HG02938 (cell line): ENCODE results near the gene CCNG2.
A peak's percentile ranks its signal among the peaks of the same experiment; 100 is the strongest.
"Not testable (repeated sequence)": the region's sequence is repeated elsewhere in the genome, so short reads cannot be mapped to it uniquely, and the experiment has no call there.

Experiments used
- ATAC-seq: cut with Tn5 transposase; IDR thresholded peaks from one replicate; pipeline ENCODE4 v1.9.1; 2021; ENCODE audit warnings: mild to moderate bottlenecking, moderate library complexity; ENCODE audit not compliant: unreplicated experiment

The CCNG2 gene, protein sequence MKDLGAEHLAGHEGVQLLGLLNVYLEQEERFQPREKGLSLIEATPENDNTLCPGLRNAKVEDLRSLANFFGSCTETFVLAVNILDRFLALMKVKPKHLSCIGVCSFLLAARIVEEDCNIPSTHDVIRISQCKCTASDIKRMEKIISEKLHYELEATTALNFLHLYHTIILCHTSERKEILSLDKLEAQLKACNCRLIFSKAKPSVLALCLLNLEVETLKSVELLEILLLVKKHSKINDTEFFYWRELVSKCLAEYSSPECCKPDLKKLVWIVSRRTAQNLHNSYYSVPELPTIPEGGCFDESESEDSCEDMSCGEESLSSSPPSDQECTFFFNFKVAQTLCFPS

GRCh38 chr4:77156912-77157858 lies at the start of gene CCNG2:
Gene CCNG2 (plus strand): TSS chr4:77157207. CDS start chr4:77158533, 1,326 bp downstream.
- ATAC-seq = peak; percentile 22

GRCh38 chr4:77110730-77111129 lies 46.3 kb upstream of the CCNG2 start:
- no peak for ATAC-seq

- no peak for ATAC-seq
Observed at GRCh38 chr4:77113069-77113468, 43.9 kb upstream of the CCNG2 start.

GRCh38 chr4:77117721-77118120 lies 39.3 kb upstream of the CCNG2 start:
- no peak for ATAC-seq

GRCh38 chr4:77120886-77121508 lies 36.0 kb upstream of the CCNG2 start:
- no peak for ATAC-seq

DNA sequence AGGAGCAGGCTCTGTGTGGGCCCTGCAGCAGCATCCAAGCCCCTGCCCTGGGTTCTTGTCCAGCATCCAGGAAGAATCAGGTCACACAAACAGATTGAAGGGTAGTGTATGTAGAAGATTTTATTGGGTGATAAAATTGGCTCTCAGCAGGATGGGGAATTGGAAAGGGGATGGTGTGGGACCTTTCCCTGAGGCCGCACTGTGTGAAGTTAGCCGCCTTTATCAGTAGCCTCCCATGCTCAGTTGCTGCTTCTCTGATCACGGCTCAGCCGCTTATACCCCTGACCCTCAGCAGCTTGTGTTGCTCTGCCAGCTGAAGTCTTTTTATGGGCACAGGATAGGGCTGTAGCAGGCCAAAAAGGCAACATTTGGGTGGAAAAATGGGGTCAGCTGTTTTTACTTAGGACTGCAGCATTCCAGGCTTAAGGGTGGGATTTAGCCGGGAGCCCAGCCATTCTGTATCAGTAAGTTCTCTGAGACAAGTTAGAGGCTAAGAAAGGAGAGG lies 35.2 kb upstream of the CCNG2 start:
- no peak for ATAC-seq

- ATAC-seq = no peak
Observed at GRCh38 chr4:77122656-77123055, 34.4 kb upstream of the CCNG2 start.

DNA sequence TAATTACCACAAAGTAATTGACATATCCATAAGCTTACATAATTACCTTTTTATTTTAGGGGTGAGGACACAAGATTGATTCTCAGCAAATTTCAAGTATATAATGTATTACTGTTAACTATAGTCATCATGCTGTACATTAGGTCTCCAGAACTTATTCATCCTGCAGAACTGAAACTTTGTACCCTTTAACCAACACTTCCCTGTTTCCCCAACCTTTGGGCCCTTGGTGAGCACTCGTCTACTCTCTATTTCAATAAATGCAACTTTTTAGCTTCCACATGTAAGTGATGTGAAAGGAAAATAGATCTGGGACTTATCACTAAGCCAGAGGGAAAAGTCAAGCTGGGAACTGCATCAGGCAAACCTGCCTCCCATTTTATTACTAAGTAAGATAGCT lies 33.6 kb upstream of the CCNG2 start:
- no peak for ATAC-seq

- no peak for ATAC-seq
Observed at GRCh38 chr4:77124576-77124975, 32.4 kb upstream of the CCNG2 start.

- ATAC-seq = no peak
Observed at GRCh38 chr4:77125961-77126360, 31.0 kb upstream of the CCNG2 start.

GRCh38 chr4:77126809-77127208 lies 30.2 kb upstream of the CCNG2 start:
- ATAC-seq = peak; percentile 85

DNA sequence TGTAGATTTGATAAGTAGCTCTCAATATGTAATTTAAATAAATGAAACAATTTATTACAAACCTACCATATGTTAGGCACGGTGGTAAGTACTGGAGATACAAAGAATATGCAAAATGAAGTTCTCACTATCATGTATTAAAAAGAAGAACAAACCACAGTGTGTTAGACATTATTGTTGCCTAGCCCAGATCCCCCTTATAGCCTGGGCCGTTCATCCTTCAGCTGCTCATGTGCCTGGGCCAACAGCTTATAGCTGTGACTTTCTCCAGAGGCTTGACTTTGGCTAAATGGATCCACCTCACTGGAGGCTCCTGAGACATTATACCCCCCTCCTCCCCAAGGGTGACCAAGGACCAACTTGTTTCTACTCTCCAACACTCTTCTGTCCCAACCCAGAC lies 29.8 kb upstream of the CCNG2 start:
- peak; percentile 38 for ATAC-seq

- no peak for ATAC-seq
Observed at GRCh38 chr4:77127837-77128621, 29.0 kb upstream of the CCNG2 start.

- ATAC-seq = no peak
Observed at GRCh38 chr4:77132652-77133312, 24.2 kb upstream of the CCNG2 start.

DNA sequence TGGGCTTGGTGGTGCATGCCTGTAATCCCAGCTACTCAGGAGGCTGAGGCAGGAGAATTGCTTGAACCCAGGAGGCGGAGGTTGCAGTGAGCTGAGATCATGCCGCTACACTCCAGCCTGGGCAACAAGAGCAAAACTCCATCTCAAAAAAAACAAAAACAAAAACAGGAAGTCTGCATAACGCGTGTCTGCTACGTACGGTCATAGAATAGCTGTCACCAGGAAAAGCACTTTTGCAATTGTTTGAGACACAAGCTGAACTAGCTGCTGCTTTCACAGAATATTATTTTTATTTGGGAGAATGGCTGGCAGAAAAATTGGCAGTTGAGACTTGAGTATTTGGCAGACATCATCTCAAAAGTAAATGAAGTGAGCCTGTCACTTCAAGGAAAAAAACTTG lies 19.6 kb upstream of the CCNG2 start:
- not testable (repeated sequence) for ATAC-seq

- ATAC-seq = no peak
Observed at GRCh38 chr4:77141964-77142645, 14.9 kb upstream of the CCNG2 start.

- ATAC-seq = no peak
Observed at GRCh38 chr4:77142646-77143028, 14.4 kb upstream of the CCNG2 start.

DNA sequence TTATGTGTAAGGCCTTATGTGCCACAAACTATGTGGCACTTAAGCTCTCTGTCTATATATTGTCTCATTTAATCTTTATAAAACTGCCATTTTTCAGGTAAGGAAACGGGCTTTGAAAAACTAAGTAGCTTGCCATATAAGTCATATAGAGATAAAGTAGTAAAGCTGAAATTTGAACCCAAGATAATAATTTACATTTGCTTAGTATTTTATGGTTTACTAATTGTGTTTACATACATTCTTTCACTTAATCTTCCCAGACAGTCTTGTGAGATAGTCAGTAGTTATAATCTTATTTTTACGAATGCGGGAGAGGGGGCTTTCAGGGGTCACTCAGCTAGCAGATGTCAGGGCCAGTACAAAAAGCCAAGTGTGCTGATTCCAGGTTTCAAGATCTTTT lies 13.9 kb upstream of the CCNG2 start:
- no peak for ATAC-seq

- no peak for ATAC-seq
Observed at GRCh38 chr4:77145842-77146185, 11.2 kb upstream of the CCNG2 start.
